CD4-positive, alpha-beta T cell treated with Interleukin-15 for 1 hour (primary cell): Measurements from ENCODE around the gene AKT2.
"Not testable (repeated sequence)": the region's sequence is repeated elsewhere in the genome, so short reads cannot be mapped to it uniquely, and the experiment has no call there.

ENCODE experiments used
- DNase-seq: peaks from one replicate; pipeline ENCODE4 v3.0.0-alpha.2; 2020

Gene AKT2

GRCh38 chr19:40284501-40285352, at the start of gene AKT2:
Gene AKT2, minus strand, starts transcription at chr19:40285345. Its CDS starts 20,078 bp downstream, at chr19:40265267.
- DNase-seq = peak; percentile 87

GRCh38 chr19:40333083-40333482, 47.9 kb upstream of the AKT2 start:
- DNase-seq = not testable (repeated sequence)

GRCh38 chr19:40332669-40333068, 47.5 kb upstream of the AKT2 start:
- DNase-seq = no peak

GRCh38 chr19:40331052-40331451, 45.9 kb upstream of the AKT2 start:
- peak; percentile 31 for DNase-seq

- no peak for DNase-seq
Observed at GRCh38 chr19:40326201-40326600, 41.1 kb upstream of the AKT2 start.

GRCh38 chr19:40323705-40324104, 38.6 kb upstream of the AKT2 start:
- no peak for DNase-seq

- no peak for DNase-seq
Observed at GRCh38 chr19:40322951-40323615, 37.9 kb upstream of the AKT2 start.

GRCh38 chr19:40322271-40322610, 37.1 kb upstream of the AKT2 start:
- DNase-seq = no peak

GRCh38 chr19:40321566-40322270, 36.6 kb upstream of the AKT2 start:
- DNase-seq = no peak

GRCh38 chr19:40321076-40321475, 35.9 kb upstream of the AKT2 start:
- DNase-seq = no peak

- no peak for DNase-seq
Observed at GRCh38 chr19:40320558-40320935, 35.4 kb upstream of the AKT2 start.

GRCh38 chr19:40317338-40317737, 32.2 kb upstream of the AKT2 start:
- no peak for DNase-seq

- no peak for DNase-seq
Observed at GRCh38 chr19:40315812-40316470, 30.8 kb upstream of the AKT2 start.

GRCh38 chr19:40314656-40315055, 29.5 kb upstream of the AKT2 start:
- no peak for DNase-seq

- DNase-seq = no peak
Observed at GRCh38 chr19:40313229-40313983, 28.3 kb upstream of the AKT2 start.

GRCh38 chr19:40312533-40312932, 27.4 kb upstream of the AKT2 start:
- DNase-seq = no peak

GRCh38 chr19:40309666-40310065, 24.5 kb upstream of the AKT2 start:
- DNase-seq = no peak

GRCh38 chr19:40305403-40305802, 20.3 kb upstream of the AKT2 start:
- DNase-seq = peak; percentile 77

GRCh38 chr19:40304306-40304705, 19.2 kb upstream of the AKT2 start:
- no peak for DNase-seq

- no peak for DNase-seq
Observed at GRCh38 chr19:40303765-40304164, 18.6 kb upstream of the AKT2 start.

GRCh38 chr19:40302224-40303011, 17.3 kb upstream of the AKT2 start:
- DNase-seq = no peak

- no peak for DNase-seq
Observed at GRCh38 chr19:40300668-40301067, 15.5 kb upstream of the AKT2 start.
